Heart right ventricle (tissue), 16 donors: ENCODE data around the gene PCMT1. TPM values are rescaled to one million over a fixed set of nuclear protein-coding genes. Genes with fewer than 3 reads are reported as not detected.

Experiments
- ATAC-seq, 8 donors: fragments of 200-7000 bp; cut with Tn5 transposase; one replicate each; pipeline ENCODE4 v1.9.1; 2020; ENCODE audit warnings: mild to moderate bottlenecking in 8 of 8, moderate library complexity in 8 of 8, moderate number of reproducible peaks in 1 of 8
- DNase-seq, 2 donors: peaks; one replicate each; pipeline ENCODE4 v3.0.0-alpha.2; 2020
- H3K27ac ChIP-seq, 10 donors: fragments of 200-600 bp; sonication (generic) in 2 of 10; one replicate each; pipeline versions ENCODE4 v1.5.0 to v1.8.0; 2020 to 2022; ENCODE audit warnings: mild to moderate bottlenecking in 3 of 10
- H3K27me3 ChIP-seq, 7 donors: fragments of 200-600 bp; one replicate each; pipeline ENCODE4 v1.8.0; 2021 to 2022; ENCODE audit warnings: mild to moderate bottlenecking in 2 of 7
- H3K36me3 ChIP-seq, 9 donors: fragments of 200-600 bp; sonication (generic) in 1 of 9; one replicate each; pipeline versions ENCODE4 v1.5.0 to v1.8.0; 2020 to 2022; ENCODE audit warnings: mild to moderate bottlenecking in 2 of 9
- H3K4me1 ChIP-seq, 9 donors: fragments of 200-600 bp; sonication (generic) in 1 of 9; one replicate each; pipeline versions ENCODE4 v1.5.0 to v1.8.0; 2020 to 2022; ENCODE audit warnings: mild to moderate bottlenecking in 4 of 9
- H3K4me3 ChIP-seq, 10 donors: fragments of 200-600 bp; sonication (generic) in 2 of 10; one replicate each; pipeline versions ENCODE4 v1.5.0 to v1.8.0; 2020 to 2022; ENCODE audit warnings: mild to moderate bottlenecking in 7 of 10, moderate library complexity in 2 of 10
- H3K9me3 ChIP-seq, 11 donors: fragments of 200-600 bp in 10 of 11; sonication (generic) in 2 of 11; one replicate each; pipeline versions ENCODE4 v1.5.0 to v1.8.0; 2013 to 2022; ENCODE audit warnings: mild to moderate bottlenecking in 2 of 11, control low read depth in 1 of 11, moderate library complexity in 1 of 11
- CTCF ChIP-seq, 9 donors: fragments of 200-600 bp; sonication (generic) in 2 of 9; IDR thresholded peaks; one replicate each; pipeline versions ENCODE4 v1.5.0 to v1.8.0; 2021 to 2022; ENCODE audit warnings: antibody characterized with exemption in 9 of 9, mild to moderate bottlenecking in 5 of 9, moderate library complexity in 1 of 9
- WGBS, 2 donors: extraction: QIAGEN DNeasy Blood & Tissue Kit; methylation state at CpG; one replicate each; pipeline ENCODE4 v1.1.7; 2013; ENCODE audit warnings: inconsistent platforms in 1 of 2; 5-methylcytosine and 5-hydroxymethylcytosine counted together
- intact Hi-C, 10 donors: fragments of 100-400 bp; cut with DNase I; formaldehyde crosslinking; loops; one replicate each; pipeline versions ENCODE4 v1.11.1 to v1.14.2; 2022
- polyA plus RNA-seq, 2 donors: library from polyadenylated mRNA; stranded (reverse); fragments of 200-250 nt; gene quantifications; one replicate each; pipeline ENCODE4 v1.2.3, GENCODE V29; 2013
- total RNA-seq, 10 donors: library from RNA; stranded (reverse); fragmentation: NEBNext Ultra II Directional in 3 of 10; extraction: Animal tissue kit (Norgen Biotek cat#: 25700) in 3 of 10; gene quantifications; one replicate each; pipeline versions ENCODE4 v1.2.1 to v1.2.4, GENCODE V29; 2021 to 2023
- donor health status: Arrhythmogenic right ventricular cardiomyopathy.
- donor health status: ischemic (EF 13 %, LVEDD 7.1; RV severe dilation, severe dysfunction).
- donor health status: healthy with polysubstance abuse.
- donor health status: DM: no; HTN: yes; CAD: no.
- donor health status: DM: no; HTN: no; CAD: no.
- donor health status: ischemic (EF 25% LVEDD 6.9; RV normal size, moderate dysfunction).
- donor health status: ischemic (EF 25% LVEDD 5.7; RV mildly dilated, moderate dysfunction).
- donor health status: healthy.
- donor health status: DM: yes; HTN: yes; CAD: no.
- donor health status: Ischemic cardiomyopathy.
- donor health status: ischemic (EF 35%, LVEDD 5.7; RV mildly dilated, moderate dysfunction).
- donor health status: nonischemic (EF 11% LVEDD 7.7; RV severe dilation, severe dysfunction).
- donor health status: DM: yes; HTN: yes; CAD: no.
- donor health status: PGD.
- donor health status: ischemic (EF 29% LVEDD 5.4; RV normal size, mild dysfunction).
- donor health status: nonischemic (EF 23%, LVEDD 6.1; RV moderate dilation, normal function).

Gene PCMT1
- total and polyA plus RNA-seq, 12 donors: 33.3 to 178 (median 151) TPM

GRCh38 chr6:149766156-149766769, 16.7 kb downstream of the PCMT1 start:
- Histone ChIP-seq H3K36me3 (peaks cover 0 to 31% (median 8%) of the 10 kb centered on the region in 9 donors), H3K4me1 (peaks cover 0 to 41% (median 0%) of the 10 kb centered on the region in 9 donors), H3K9me3 (peaks cover 0 to 13% (median 6%) of the 10 kb centered on the region in 11 donors), H3K27ac (peak overlapping the region in 1 of 10 donors; percentile 59), H3K4me3 (no peak overlapping the region), H3K27me3 (no peaks in the 10 kb centered on the region)
- WGBS, 2 donors: 47 to 89% methylated on average over 3 of the region's 3 CpGs
- DNase-seq: peak in 1 of 2 donors; percentile 33
- ATAC-seq: peak in 2 of 8 donors; percentile 31 to 42
- no peak for TF ChIP-seq CTCF (IDR thresholded peaks at IDR 0.05)
- intact Hi-C loops: no loop called here

- Histone ChIP-seq H3K4me1 (peaks cover 0 to 18% (median 0%) of the 10 kb centered on the region in 9 donors), H3K9me3 (peaks cover 0 to 13% (median 6%) of the 10 kb centered on the region in 11 donors), H3K27ac (no peak overlapping the region), H3K27me3 (no peaks in the 10 kb centered on the region), H3K4me3 (no peak overlapping the region), H3K36me3 (peaks cover 0 to 65% (median 25%) of the 10 kb centered on the region in 9 donors)
- DNase-seq (no peak), ATAC-seq (no peak)
- 96 to 99% methylated on average over 2 of the region's 2 CpGs for WGBS, 2 donors
- intact Hi-C loops: no loop called here
- no peak for TF ChIP-seq CTCF (IDR thresholded peaks at IDR 0.05)
Measured at GRCh38 chr6:149769676-149770075, 20.1 kb downstream of the PCMT1 start.

GRCh38 chr6:149771185-149771584, 21.6 kb downstream of the PCMT1 start:
- no peak overlapping the region for H3K27ac ChIP-seq
- no peak for TF ChIP-seq CTCF (IDR thresholded peaks at IDR 0.05)
- H3K9me3 ChIP-seq: peaks cover 0 to 7% (median 2%) of the 10 kb centered on the region in 11 donors
- no peaks in the 10 kb centered on the region for H3K27me3 ChIP-seq
- 97 to 98% methylated on average over 3 of the region's 3 CpGs for WGBS, 2 donors
- intact Hi-C loops: no loop called here
- DNase-seq (no peak), ATAC-seq (no peak)
- H3K4me1 ChIP-seq: peaks cover 0 to 13% (median 0%) of the 10 kb centered on the region in 9 donors
- H3K4me3 ChIP-seq: no peak overlapping the region
- H3K36me3 ChIP-seq: peaks cover 0 to 74% (median 25%) of the 10 kb centered on the region in 9 donors

- 77% methylated on average over 6 of the region's 6 CpGs for WGBS, 2 donors
- peak in 1 of 8 donors; percentile 49 for ATAC-seq
- Histone ChIP-seq H3K9me3 (no peaks in the 10 kb centered on the region), H3K27me3 (no peaks in the 10 kb centered on the region), H3K36me3 (peaks cover 0 to 76% (median 22%) of the 10 kb centered on the region in 9 donors), H3K4me1 (peaks cover 0 to 5% (median 0%) of the 10 kb centered on the region in 9 donors), H3K27ac (peak overlapping the region in 6 of 10 donors; percentile 18 to 69 (median 42)), H3K4me3 (no peak overlapping the region)
- no peak for TF ChIP-seq CTCF (IDR thresholded peaks at IDR 0.05)
- no peak for DNase-seq
- intact Hi-C loops: no loop called here
Measured at GRCh38 chr6:149771925-149772324, 22.4 kb downstream of the PCMT1 start.
